ENCODE data around the gene NOVA2. TPM values are rescaled to one million over a fixed set of nuclear protein-coding genes. Genes with fewer than 3 reads are reported as not detected.

NOVA2 gene
- polyA plus RNA-seq, 3 donors: not detected

- Histone ChIP-seq H3K9ac (ENCODE audit: insufficient read depth, low read length, poor library complexity, severe bottlenecking) (peak within 1 kb of the TSS; percentile 32), H3K4me3 (replicated peaks in 1 of 3; ENCODE audit: low read depth in 2 of 3, low read length in 3 of 3) (peak within 1 kb of the TSS in 1 of 3 experiments; percentile 46), H4K20me1 (ENCODE audit: insufficient read depth, low read length) (no peaks in the 10 kb centered on the region), H3K4me1 (ENCODE audit: control insufficient read depth in 1 of 2, insufficient read depth in 2 of 2, low read length in 2 of 2) (peaks cover 27 to 33% of the 10 kb centered on the region in 2 donors), H3K27ac (ENCODE audit: low read depth in 1 of 2, low read length in 2 of 2) (no peak within 1 kb of the TSS), H3K27me3 (ENCODE audit: control insufficient read depth in 2 of 2, insufficient read depth in 2 of 2, low read length in 2 of 2) (peaks cover 3 to 37% of the 10 kb centered on the region in 2 donors), H2AFZ (ENCODE audit: insufficient read depth, low read depth, low read length, poor library complexity, severe bottlenecking) (peak within 1 kb of the TSS; percentile 59), H3K36me3 (replicated peaks in 1 of 2; ENCODE audit: control insufficient read depth in 1 of 2, insufficient read depth in 2 of 2, low read length in 2 of 2) (no peaks in the 10 kb centered on the region), H3K4me2 (replicated peaks; ENCODE audit: extremely low read depth, low read length, poor library complexity, severe bottlenecking) (peak within 1 kb of the TSS; percentile 52), H3K9me3 (replicated peaks in 1 of 2; ENCODE audit: control insufficient read depth in 1 of 2, insufficient read depth in 1 of 2, low read length in 2 of 2) (no peaks in the 10 kb centered on the region), H3K79me2 (ENCODE audit: insufficient read depth, low read length) (no peaks in the 10 kb centered on the region)
- DNase-seq: no peak
- peaks cover 0 to 3% (median 0%) of the 10 kb centered on the region in 7 donors for H3K9me3 Mint-ChIP-seq
- H3K27me3 Mint-ChIP-seq (ENCODE audit: low read depth in 3 of 3): peaks cover 33 to 53% (median 42%) of the 10 kb centered on the region in 3 donors
- intact Hi-C loops (cut with micrococcal nuclease): no loop called here
- peak within 1 kb of the TSS in 1 of 7 donors; percentile 5 for H3K27ac Mint-ChIP-seq
- H3K4me3 Mint-ChIP-seq: peak within 1 kb of the TSS; percentile 12 to 80
- peaks cover 4 to 14% of the 10 kb centered on the region in 2 donors for H3K36me3 Mint-ChIP-seq
- H3K4me1 Mint-ChIP-seq: peaks cover 33% of the 10 kb centered on the region
- no peak for TF ChIP-seq CTCF (IDR thresholded peaks at IDR 0.05)
- 28% methylated on average over 44 of the region's 47 CpGs for WGBS (ENCODE audit: insufficient coverage)
Measured at GRCh38 chr19:46022431-46023310, 49.0 kb upstream of the NOVA2 start, which contains the start of gene PGLYRP1. PGLYRP1 (minus strand) TSS chr19:46023053; CDS start chr19:46023021, 32 bp downstream.

GRCh38 chr19:46022061-46022430 is 48.4 kb upstream of the NOVA2 start:
- H3K27ac ChIP-seq (ENCODE audit: low read depth in 1 of 2, low read length in 2 of 2): no peak overlapping the region
- Mint-ChIP-seq H3K4me1 (peaks cover 34% of the 10 kb centered on the region), H3K4me3 (peak overlapping the region in 1 of 2 donors; percentile 80), H3K27ac (no peak overlapping the region), H3K9me3 (peaks cover 0 to 3% (median 0%) of the 10 kb centered on the region in 7 donors), H3K27me3 (ENCODE audit: low read depth in 3 of 3) (peaks cover 33 to 53% (median 42%) of the 10 kb centered on the region in 3 donors), H3K36me3 (peaks cover 4 to 19% of the 10 kb centered on the region in 2 donors)
- H3K4me3 ChIP-seq (replicated peaks in 1 of 3; ENCODE audit: low read depth in 2 of 3, low read length in 3 of 3): no peak overlapping the region
- 73% methylated on average over 11 of the region's 12 CpGs for WGBS (ENCODE audit: insufficient coverage)
- no peak for TF ChIP-seq CTCF (IDR thresholded peaks at IDR 0.05)
- no peak overlapping the region for H2AFZ ChIP-seq (ENCODE audit: insufficient read depth, low read depth, low read length, poor library complexity, severe bottlenecking)
- no peaks in the 10 kb centered on the region for H3K79me2 ChIP-seq (ENCODE audit: insufficient read depth, low read length)
- DNase-seq: no peak
- no peak overlapping the region for H3K9ac ChIP-seq (ENCODE audit: insufficient read depth, low read length, poor library complexity, severe bottlenecking)
- peaks cover 27 to 35% of the 10 kb centered on the region in 2 donors for H3K4me1 ChIP-seq (ENCODE audit: control insufficient read depth in 1 of 2, insufficient read depth in 2 of 2, low read length in 2 of 2)
- intact Hi-C loops (cut with micrococcal nuclease): no loop called here
- H4K20me1 ChIP-seq (ENCODE audit: insufficient read depth, low read length): peaks cover 3% of the 10 kb centered on the region
- H3K27me3 ChIP-seq (ENCODE audit: control insufficient read depth in 2 of 2, insufficient read depth in 2 of 2, low read length in 2 of 2): peaks cover 3 to 37% of the 10 kb centered on the region in 2 donors
- no peak overlapping the region for H3K4me2 ChIP-seq (replicated peaks; ENCODE audit: extremely low read depth, low read length, poor library complexity, severe bottlenecking)
- no peaks in the 10 kb centered on the region for H3K36me3 ChIP-seq (replicated peaks in 1 of 2; ENCODE audit: control insufficient read depth in 1 of 2, insufficient read depth in 2 of 2, low read length in 2 of 2)
- H3K9me3 ChIP-seq (replicated peaks in 1 of 2; ENCODE audit: control insufficient read depth in 1 of 2, insufficient read depth in 1 of 2, low read length in 2 of 2): no peaks in the 10 kb centered on the region

Measured in CD14-positive monocyte (primary cell).